ENCODE data around the gene MPP2.

DNA sequence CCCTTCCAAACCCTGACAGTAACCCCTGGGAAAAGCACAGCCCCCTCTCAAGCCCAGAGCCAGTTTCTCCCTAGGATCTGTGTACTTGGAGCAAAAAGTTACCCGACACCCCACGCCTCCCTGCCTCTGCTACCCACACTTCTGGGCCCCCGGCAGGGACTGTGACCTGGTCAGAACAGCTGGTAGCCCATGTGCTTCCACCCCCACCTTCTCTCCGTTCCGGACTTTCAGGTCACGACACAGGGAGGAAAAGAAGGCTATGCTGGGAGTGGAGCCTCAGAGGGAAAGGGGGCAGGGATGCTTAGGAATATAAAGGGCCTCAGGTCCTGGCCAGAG lies 28.6 kb upstream of the MPP2 start:
- TF ChIP-seq, protein P1, sequence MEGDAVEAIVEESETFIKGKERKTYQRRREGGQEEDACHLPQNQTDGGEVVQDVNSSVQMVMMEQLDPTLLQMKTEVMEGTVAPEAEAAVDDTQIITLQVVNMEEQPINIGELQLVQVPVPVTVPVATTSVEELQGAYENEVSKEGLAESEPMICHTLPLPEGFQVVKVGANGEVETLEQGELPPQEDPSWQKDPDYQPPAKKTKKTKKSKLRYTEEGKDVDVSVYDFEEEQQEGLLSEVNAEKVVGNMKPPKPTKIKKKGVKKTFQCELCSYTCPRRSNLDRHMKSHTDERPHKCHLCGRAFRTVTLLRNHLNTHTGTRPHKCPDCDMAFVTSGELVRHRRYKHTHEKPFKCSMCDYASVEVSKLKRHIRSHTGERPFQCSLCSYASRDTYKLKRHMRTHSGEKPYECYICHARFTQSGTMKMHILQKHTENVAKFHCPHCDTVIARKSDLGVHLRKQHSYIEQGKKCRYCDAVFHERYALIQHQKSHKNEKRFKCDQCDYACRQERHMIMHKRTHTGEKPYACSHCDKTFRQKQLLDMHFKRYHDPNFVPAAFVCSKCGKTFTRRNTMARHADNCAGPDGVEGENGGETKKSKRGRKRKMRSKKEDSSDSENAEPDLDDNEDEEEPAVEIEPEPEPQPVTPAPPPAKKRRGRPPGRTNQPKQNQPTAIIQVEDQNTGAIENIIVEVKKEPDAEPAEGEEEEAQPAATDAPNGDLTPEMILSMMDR (IDR thresholded peaks at IDR 0.05) = no peak
- TF ChIP-seq RFX5 (IDR thresholded peaks at IDR 0.05; ENCODE audit: low read length) = no peak
- no peak for TF ChIP-seq RAD21 (IDR thresholded peaks at IDR 0.05; ENCODE audit: low read length)
- TF ChIP-seq, protein P2, sequence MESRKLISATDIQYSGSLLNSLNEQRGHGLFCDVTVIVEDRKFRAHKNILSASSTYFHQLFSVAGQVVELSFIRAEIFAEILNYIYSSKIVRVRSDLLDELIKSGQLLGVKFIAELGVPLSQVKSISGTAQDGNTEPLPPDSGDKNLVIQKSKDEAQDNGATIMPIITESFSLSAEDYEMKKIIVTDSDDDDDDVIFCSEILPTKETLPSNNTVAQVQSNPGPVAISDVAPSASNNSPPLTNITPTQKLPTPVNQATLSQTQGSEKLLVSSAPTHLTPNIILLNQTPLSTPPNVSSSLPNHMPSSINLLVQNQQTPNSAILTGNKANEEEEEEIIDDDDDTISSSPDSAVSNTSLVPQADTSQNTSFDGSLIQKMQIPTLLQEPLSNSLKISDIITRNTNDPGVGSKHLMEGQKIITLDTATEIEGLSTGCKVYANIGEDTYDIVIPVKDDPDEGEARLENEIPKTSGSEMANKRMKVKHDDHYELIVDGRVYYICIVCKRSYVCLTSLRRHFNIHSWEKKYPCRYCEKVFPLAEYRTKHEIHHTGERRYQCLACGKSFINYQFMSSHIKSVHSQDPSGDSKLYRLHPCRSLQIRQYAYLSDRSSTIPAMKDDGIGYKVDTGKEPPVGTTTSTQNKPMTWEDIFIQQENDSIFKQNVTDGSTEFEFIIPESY (IDR thresholded peaks at IDR 0.05; ENCODE audit: borderline replicate concordance, low read depth) = no peak
- TF ChIP-seq YY1 (IDR thresholded peaks at IDR 0.05; ENCODE audit: low read depth) = no peak
- no peak for TF ChIP-seq SMC3 (IDR thresholded peaks at IDR 0.05; ENCODE audit: low read depth, low read length)
- no peak for TF ChIP-seq MXI1 (IDR thresholded peaks at IDR 0.05; ENCODE audit: low read depth, low read length)
- TF ChIP-seq NFIC (IDR thresholded peaks at IDR 0.05; ENCODE audit: borderline replicate concordance) = no peak
- TF ChIP-seq, protein P3, sequence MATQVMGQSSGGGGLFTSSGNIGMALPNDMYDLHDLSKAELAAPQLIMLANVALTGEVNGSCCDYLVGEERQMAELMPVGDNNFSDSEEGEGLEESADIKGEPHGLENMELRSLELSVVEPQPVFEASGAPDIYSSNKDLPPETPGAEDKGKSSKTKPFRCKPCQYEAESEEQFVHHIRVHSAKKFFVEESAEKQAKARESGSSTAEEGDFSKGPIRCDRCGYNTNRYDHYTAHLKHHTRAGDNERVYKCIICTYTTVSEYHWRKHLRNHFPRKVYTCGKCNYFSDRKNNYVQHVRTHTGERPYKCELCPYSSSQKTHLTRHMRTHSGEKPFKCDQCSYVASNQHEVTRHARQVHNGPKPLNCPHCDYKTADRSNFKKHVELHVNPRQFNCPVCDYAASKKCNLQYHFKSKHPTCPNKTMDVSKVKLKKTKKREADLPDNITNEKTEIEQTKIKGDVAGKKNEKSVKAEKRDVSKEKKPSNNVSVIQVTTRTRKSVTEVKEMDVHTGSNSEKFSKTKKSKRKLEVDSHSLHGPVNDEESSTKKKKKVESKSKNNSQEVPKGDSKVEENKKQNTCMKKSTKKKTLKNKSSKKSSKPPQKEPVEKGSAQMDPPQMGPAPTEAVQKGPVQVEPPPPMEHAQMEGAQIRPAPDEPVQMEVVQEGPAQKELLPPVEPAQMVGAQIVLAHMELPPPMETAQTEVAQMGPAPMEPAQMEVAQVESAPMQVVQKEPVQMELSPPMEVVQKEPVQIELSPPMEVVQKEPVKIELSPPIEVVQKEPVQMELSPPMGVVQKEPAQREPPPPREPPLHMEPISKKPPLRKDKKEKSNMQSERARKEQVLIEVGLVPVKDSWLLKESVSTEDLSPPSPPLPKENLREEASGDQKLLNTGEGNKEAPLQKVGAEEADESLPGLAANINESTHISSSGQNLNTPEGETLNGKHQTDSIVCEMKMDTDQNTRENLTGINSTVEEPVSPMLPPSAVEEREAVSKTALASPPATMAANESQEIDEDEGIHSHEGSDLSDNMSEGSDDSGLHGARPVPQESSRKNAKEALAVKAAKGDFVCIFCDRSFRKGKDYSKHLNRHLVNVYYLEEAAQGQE (IDR thresholded peaks at IDR 0.05; ENCODE audit: low read depth, low read length) = no peak
- no peak for TF ChIP-seq NRF1 (IDR thresholded peaks at IDR 0.05; ENCODE audit: low read depth, low read length)
- TF ChIP-seq EZH2phosphoT487 (IDR thresholded peaks at IDR 0.05; ENCODE audit: borderline replicate concordance, low read depth) = no peak
- no peak for TF ChIP-seq POLR2AphosphoS5 (IDR thresholded peaks at IDR 0.05; ENCODE audit: low read depth, low read length)

Data from SK-N-SH (cell line).